Astrocyte of the cerebellum (primary cell): Measurements from ENCODE around the gene PSMB3.

Experiments used
- DNase-seq: peaks from one replicate; pipeline ENCODE4 v3.0.0-alpha.2; 2011; ENCODE audit warnings: low read depth
- H3K4me3 ChIP-seq: 2 replicates; pipeline ENCODE4 v1.5.1; 2011; ENCODE audit warnings: mild to moderate bottlenecking, low read depth, low read length, moderate library complexity
- in situ Hi-C: cut with HindIII; loops from 2 replicates; pipeline ENCODE4 v1.10.0; 2017; ENCODE audit warnings: low sequenced_read_pairs
- TF ChIP-seq, protein P1 (sequence below): IDR thresholded peaks from 2 replicates; pipeline ENCODE4 v1.5.1; 2012; ENCODE audit warnings: low read length, low read depth, moderate library complexity, mild to moderate bottlenecking; ENCODE audit errors: missing control alignments

The PSMB3 gene

DNA sequence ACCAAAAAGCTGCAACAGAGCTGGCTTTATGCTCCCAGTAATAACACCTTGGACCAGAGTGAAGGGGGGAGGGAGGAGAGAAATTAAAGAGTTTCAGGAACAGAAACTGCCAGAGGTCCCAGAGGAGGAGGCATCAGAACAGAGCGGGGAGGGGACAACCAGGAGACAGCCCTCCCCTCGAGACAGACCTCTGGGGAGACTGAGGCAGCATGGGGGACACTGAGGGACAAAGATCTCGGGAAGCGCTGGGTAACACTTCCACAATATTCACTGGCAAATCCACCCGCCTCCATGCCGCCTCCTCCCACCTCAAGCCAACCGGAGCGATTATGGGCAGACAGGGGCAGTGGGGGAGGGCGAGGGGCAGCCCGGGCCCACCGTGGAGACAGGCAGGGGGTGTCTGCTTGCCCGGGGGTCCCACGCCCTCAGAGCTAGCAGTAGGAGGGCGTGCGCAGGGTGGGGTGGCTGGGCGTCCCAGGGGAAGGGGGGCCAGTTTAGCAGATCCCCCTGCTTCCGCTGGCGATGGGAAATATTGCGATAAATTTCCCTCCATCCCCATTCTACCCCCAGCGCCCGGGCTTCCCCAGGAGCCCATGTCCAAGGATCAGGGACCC, 5.6 kb upstream of the PSMB3 start:
- DNase-seq: no peak
- in situ Hi-C loops: no loop called here
- TF ChIP-seq, protein P1, sequence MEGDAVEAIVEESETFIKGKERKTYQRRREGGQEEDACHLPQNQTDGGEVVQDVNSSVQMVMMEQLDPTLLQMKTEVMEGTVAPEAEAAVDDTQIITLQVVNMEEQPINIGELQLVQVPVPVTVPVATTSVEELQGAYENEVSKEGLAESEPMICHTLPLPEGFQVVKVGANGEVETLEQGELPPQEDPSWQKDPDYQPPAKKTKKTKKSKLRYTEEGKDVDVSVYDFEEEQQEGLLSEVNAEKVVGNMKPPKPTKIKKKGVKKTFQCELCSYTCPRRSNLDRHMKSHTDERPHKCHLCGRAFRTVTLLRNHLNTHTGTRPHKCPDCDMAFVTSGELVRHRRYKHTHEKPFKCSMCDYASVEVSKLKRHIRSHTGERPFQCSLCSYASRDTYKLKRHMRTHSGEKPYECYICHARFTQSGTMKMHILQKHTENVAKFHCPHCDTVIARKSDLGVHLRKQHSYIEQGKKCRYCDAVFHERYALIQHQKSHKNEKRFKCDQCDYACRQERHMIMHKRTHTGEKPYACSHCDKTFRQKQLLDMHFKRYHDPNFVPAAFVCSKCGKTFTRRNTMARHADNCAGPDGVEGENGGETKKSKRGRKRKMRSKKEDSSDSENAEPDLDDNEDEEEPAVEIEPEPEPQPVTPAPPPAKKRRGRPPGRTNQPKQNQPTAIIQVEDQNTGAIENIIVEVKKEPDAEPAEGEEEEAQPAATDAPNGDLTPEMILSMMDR: no peak
- peak overlapping the region; percentile 93 for H3K4me3 ChIP-seq

DNA sequence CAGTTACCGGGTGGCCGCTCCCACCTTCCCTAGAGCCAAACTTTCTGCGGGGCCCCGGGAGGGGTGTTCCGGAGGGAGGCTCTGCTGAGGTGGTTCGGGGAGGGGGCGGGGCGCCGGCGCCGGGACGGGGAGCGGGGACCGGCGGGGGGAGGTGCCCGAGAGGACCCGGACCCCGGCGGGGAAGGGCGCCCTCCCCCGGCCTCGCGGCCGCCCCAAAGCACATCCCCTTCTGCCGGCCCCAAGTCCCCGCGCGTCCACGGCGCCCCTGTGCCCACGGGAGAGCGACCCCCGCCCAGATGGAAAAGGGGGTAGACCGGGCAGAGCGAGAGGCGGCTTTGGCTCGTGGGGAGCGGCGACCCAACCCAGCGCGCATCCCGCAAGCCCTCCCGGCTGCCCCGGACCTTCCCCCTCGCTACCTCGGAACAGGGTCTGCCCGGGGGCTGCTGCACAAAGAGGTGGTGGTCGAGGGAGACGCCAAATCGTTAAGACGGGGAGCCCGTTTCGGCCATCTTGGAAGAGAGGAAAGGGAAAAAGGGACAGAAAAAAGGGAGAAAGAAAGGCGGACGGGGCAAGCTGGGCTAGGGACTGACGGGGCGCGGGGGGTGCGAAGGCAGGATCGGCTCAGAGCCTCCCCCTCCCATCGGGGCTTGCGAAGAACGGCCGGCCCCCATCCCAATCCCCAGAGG, 4.9 kb upstream of the PSMB3 start:
- DNase-seq: no peak
- TF ChIP-seq, protein P1: peak; percentile 8
- in situ Hi-C loops: no loop called here
- H3K4me3 ChIP-seq: peak overlapping the region; percentile 93

DNA sequence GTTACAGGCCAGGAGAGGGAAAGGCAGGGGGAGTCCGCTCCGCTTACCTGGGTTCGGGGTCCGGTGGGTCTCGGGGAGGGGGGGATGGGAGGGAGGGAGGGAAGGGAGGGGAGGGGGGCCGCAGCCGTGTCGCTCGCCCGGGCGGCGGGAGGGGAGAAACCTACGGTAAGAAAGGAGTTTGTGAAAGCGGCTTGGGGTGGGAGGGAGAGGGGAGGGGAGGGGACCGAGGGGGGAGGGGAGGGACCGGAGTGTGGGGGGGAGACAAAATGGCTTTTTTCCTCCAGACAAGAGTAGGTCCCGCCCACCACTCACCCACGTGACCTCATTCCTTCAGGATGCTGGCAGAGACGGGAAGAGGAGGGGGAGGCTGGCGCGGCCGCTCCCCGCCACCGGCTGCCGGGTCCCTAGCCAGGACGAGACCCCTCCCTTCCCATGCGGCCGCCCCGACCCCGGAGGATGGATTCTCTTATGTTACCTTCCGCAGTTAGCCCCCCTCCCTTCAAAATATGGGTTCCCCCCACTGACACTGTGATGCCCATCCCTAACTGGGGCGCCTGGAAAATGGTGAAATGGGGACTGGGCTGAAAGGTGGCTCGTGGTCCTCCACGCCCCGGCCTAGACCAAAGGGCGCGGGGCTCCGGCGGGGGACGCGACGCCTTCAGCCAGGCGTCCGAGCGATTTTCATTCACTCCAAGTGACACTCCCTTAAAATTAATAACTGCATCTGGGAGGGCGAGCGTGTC, 4.2 kb upstream of the PSMB3 start, which contains the start of gene PCGF2:
Gene PCGF2, minus strand, starts transcription at position 188 of the 743 bp plus-strand sequence. CDS start 7,934 bp downstream, outside the sequence.
- in situ Hi-C loops: no loop called here
- peak within 1 kb of the TSS; percentile 93 for H3K4me3 ChIP-seq
- peak; percentile 72 for DNase-seq
- TF ChIP-seq, protein P1: no peak

DNA sequence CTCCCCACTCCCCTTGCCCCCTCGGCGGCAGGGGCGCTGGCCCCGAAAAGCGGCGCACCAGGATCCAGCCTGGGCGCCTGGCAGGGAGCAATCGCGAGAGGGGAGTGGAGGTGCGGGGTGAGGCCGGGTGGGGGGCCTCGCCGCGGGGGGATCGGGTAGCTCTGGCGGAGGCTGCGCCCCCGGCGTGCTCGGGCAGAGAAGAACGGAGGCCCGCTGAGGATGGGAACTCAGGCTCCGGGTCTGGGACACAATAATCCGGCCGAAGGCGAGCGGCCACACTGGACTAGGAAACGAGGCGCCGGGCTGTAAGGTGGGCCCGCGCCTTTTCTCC, 3.7 kb upstream of the PSMB3 start:
- in situ Hi-C loops: no loop called here
- DNase-seq: no peak
- TF ChIP-seq, protein P1: no peak
- peak overlapping the region; percentile 93 for H3K4me3 ChIP-seq

DNA sequence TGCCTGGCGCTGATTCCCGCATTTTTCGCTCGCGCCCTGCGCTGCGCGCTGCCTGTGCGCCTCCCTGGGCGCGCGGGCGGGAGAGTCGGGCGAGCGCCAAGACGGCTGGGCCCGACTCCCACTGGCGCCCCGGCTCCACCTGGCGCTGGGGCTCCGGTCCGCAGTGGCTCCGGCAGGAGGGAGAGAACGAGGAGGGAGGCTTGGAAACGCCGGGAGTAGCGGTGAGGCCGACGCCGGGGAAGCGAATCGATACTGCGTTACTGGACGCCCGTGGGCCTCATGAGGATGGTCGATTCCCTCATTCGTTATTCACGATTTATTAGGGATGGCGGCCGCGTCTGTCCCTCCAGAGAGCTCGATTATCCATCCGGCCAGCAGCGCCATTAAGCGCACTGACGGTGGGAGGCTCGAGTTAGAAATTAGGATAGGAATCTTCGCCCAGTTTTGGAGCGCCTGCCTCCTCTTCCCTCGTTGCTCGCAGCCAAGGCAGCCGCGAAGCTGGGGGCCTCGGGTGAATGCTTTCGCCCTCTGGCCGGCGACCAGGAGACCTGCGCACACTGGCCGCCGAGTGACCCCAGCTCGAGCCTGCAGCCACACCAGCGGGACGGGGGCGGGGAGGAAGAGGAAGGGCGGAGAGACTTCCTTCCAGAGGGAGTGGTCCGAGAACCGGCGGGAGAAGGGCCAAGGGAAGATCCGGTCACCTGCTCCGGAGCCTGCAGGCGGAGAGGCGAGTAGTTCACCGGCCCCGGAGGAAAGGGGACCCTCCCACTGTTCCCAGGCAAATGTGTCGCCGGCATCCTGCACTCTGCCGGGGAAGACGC, 3.1 kb upstream of the PSMB3 start:
- in situ Hi-C loops: no loop called here
- peak overlapping the region; percentile 93 for H3K4me3 ChIP-seq
- DNase-seq: no peak
- TF ChIP-seq, protein P1: peak; percentile 14

DNA sequence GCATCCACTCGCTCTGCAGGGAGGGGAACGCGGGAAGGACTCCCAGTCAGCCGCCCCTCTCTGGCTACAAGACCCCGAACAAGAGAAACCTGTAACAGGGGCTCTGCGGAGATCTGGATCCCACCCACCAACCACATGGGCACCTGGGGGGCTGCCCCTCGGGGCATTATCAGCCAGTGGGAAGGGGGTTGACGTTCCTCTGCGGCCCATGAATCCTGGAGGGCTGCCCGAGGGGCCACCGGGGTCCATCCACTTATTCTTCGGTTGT, 2.6 kb upstream of the PSMB3 start:
- TF ChIP-seq, protein P1: no peak
- no peak for DNase-seq

More for the DNA sequence above, 2.6 kb upstream of the PSMB3 start:
- peak overlapping the region; percentile 93 for H3K4me3 ChIP-seq
- in situ Hi-C loops: no loop called here
